ENCODE data around the gene C22orf31.

DNA sequence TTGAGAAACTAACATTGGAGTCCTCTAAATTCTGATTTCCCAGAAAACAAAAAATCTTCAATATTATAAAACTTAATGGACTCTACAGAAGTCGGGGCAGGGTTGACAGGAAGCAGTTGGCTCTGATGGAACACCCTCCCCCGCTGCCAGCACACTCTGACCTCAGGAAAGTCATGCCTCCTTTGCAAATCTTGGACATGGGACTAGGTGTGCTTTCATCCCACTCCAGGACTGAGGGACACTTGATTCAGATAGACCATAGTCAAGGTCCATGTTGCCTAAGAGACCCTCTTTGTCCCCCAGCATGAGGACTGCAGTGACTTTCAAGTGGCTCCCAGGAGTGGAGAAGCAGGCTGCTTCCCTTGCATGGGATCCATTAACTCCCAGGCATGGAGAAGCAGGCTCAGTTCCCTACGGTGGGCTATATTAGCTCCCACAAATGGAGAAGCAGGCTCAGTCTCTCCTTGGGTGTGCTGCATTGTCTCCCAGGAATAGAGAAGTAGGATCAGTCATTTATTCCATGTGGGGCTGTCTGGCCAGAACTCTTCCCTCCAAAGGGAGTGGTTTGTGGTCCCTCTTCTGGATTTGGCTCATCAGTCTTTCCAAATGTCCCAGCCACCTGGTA is 38.3 kb downstream of the C22orf31 start:
- TF ChIP-seq, protein P1, sequence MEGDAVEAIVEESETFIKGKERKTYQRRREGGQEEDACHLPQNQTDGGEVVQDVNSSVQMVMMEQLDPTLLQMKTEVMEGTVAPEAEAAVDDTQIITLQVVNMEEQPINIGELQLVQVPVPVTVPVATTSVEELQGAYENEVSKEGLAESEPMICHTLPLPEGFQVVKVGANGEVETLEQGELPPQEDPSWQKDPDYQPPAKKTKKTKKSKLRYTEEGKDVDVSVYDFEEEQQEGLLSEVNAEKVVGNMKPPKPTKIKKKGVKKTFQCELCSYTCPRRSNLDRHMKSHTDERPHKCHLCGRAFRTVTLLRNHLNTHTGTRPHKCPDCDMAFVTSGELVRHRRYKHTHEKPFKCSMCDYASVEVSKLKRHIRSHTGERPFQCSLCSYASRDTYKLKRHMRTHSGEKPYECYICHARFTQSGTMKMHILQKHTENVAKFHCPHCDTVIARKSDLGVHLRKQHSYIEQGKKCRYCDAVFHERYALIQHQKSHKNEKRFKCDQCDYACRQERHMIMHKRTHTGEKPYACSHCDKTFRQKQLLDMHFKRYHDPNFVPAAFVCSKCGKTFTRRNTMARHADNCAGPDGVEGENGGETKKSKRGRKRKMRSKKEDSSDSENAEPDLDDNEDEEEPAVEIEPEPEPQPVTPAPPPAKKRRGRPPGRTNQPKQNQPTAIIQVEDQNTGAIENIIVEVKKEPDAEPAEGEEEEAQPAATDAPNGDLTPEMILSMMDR (tag by site-specific recombination; IDR thresholded peaks at IDR 0.05), result no peak
- TF ChIP-seq ZNF548 (tag by site-specific recombination; IDR thresholded peaks at IDR 0.05) (no peak), ZNF302 (tag by site-specific recombination; IDR thresholded peaks at IDR 0.05; ENCODE audit: low read depth) (no peak), YY1 (tag by site-specific recombination; IDR thresholded peaks at IDR 0.05) (no peak), HOXA7 (CRISPR knock-in tag; IDR thresholded peaks at IDR 0.05; ENCODE audit: borderline replicate concordance) (no peak), ZNF398 (tag by site-specific recombination; IDR thresholded peaks at IDR 0.05) (no peak), ZNF274 (IDR thresholded peaks at IDR 0.05; ENCODE audit: low read length) (no peak), ZNF274 (tag by site-specific recombination; IDR thresholded peaks at IDR 0.05; ENCODE audit: borderline replicate concordance) (no peak)
- TF ChIP-seq, protein P2, sequence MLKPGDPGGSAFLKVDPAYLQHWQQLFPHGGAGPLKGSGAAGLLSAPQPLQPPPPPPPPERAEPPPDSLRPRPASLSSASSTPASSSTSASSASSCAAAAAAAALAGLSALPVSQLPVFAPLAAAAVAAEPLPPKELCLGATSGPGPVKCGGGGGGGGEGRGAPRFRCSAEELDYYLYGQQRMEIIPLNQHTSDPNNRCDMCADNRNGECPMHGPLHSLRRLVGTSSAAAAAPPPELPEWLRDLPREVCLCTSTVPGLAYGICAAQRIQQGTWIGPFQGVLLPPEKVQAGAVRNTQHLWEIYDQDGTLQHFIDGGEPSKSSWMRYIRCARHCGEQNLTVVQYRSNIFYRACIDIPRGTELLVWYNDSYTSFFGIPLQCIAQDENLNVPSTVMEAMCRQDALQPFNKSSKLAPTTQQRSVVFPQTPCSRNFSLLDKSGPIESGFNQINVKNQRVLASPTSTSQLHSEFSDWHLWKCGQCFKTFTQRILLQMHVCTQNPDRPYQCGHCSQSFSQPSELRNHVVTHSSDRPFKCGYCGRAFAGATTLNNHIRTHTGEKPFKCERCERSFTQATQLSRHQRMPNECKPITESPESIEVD (tag by site-specific recombination; IDR thresholded peaks at IDR 0.05), result no peak
